ENCODE measurements around the gene ADAM12.

DNA sequence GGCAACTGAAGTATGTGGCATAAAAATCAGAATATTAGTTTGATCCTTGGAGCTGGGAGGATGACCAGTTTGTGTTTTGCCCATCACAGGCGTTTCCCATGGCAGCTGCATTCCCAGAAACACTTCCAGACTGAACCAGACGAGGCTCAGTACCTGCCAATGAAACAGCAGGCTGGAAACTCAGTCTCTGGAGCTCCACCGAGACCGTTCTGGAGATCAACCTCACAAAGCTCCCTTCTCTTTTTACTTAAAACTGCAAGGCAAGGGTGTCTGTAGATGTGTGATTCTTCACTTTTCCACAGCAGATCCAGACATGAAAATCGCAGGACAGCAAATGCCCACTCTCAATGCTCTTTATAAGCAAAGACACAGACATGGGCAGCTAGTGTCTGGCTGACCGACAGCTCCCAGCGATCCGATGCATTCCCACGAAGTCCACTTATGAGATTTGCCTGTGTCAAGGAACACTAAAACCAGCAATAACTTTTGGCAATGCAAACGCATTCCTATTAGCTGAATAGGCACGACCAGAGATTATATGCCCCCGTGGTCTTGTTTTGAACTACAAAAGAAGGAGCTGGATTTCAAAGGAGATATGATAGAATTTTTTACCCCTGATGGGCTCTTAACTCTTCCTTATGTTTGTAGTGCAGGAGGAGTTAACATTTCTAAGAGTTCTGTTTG, 72.6 kb downstream of the ADAM12 start:
- no peak for TF ChIP-seq EGR1 (IDR thresholded peaks at IDR 0.05; ENCODE audit: low read depth)
- TF ChIP-seq EZH2phosphoT487 (IDR thresholded peaks at IDR 0.05; ENCODE audit: borderline replicate concordance), result no peak
- no peak for TF ChIP-seq POLR2AphosphoS5 (IDR thresholded peaks at IDR 0.05; ENCODE audit: low read depth, low read length)
- TF ChIP-seq CTCF (IDR thresholded peaks at IDR 0.05 in 2 of 3, conservative IDR thresholded peaks at IDR 0.05 in 1 of 3; ENCODE audit: borderline replicate concordance in 1 of 3, insufficient read depth in 1 of 3, low read depth in 2 of 3, low read length in 2 of 3), result no peak
